ENCODE measurements around the gene PAEP. TPM values are rescaled to one million over a fixed set of nuclear protein-coding genes. Genes with fewer than 3 reads are reported as not detected.

PAEP gene
- total and polyA plus RNA-seq, 4 donors = 0.37 to 3.0 (median 0.98) TPM; not detected in 1

- Histone ChIP-seq H3K9me3 (ENCODE audit: control insufficient read depth in 4 of 4, insufficient read depth in 3 of 4, low read length in 3 of 4) (peaks cover 0 to 3% (median 0%) of the 10 kb centered on the region in 4 donors), H3K4me3 (no peak overlapping the region), H3K36me3 (ENCODE audit: control insufficient read depth in 4 of 4, insufficient read depth in 4 of 4, low read length in 4 of 4) (no peaks in the 10 kb centered on the region), H3K27me3 (ENCODE audit: control insufficient read depth in 3 of 3, insufficient read depth in 3 of 3, low read length in 2 of 3) (no peaks in the 10 kb centered on the region), H3K27ac (ENCODE audit: low read depth in 1 of 2, low read length in 1 of 2) (no peak overlapping the region), H3K9ac (ENCODE audit: insufficient read depth in 1 of 2, low read length in 2 of 2) (no peak overlapping the region), H3K4me1 (ENCODE audit: control insufficient read depth in 5 of 5, insufficient read depth in 5 of 5, low read length in 5 of 5) (no peaks in the 10 kb centered on the region)
- ATAC-seq (ENCODE audit: insufficient read depth, low FRiP score) (no peak), DNase-seq (no peak)
- no peak for TF ChIP-seq CTCF (IDR thresholded peaks at IDR 0.05; ENCODE audit: control extremely low read depth, extremely low read depth)
- 87 to 88% methylated on average over 11 of the region's 11 CpGs for WGBS, 2 donors
Measured at GRCh38 chr9:135580664-135581380, 19.3 kb downstream of the PAEP start.

- no peak overlapping the region for H3K4me3 ChIP-seq
- ATAC-seq (ENCODE audit: insufficient read depth, low FRiP score) (no peak), DNase-seq (no peak)
- no peaks in the 10 kb centered on the region for H3K27me3 ChIP-seq (ENCODE audit: control insufficient read depth in 3 of 3, insufficient read depth in 3 of 3, low read length in 2 of 3)
- H3K9ac ChIP-seq (ENCODE audit: insufficient read depth in 1 of 2, low read length in 2 of 2) = no peak overlapping the region
- no peaks in the 10 kb centered on the region for H3K4me1 ChIP-seq (ENCODE audit: control insufficient read depth in 5 of 5, insufficient read depth in 5 of 5, low read length in 5 of 5)
- WGBS, 2 donors = 90 to 91% methylated on average over 18 of the region's 18 CpGs
- H3K36me3 ChIP-seq (ENCODE audit: control insufficient read depth in 4 of 4, insufficient read depth in 4 of 4, low read length in 4 of 4) = no peaks in the 10 kb centered on the region
- H3K27ac ChIP-seq (ENCODE audit: low read depth in 1 of 2, low read length in 1 of 2) = no peak overlapping the region
- no peaks in the 10 kb centered on the region for H3K9me3 ChIP-seq (ENCODE audit: control insufficient read depth in 4 of 4, insufficient read depth in 3 of 4, low read length in 3 of 4)
- no peak for TF ChIP-seq CTCF (IDR thresholded peaks at IDR 0.05; ENCODE audit: control extremely low read depth, extremely low read depth)
Measured at GRCh38 chr9:135581636-135582426, 20.3 kb downstream of the PAEP start.

GRCh38 chr9:135582541-135582940 is 21.0 kb downstream of the PAEP start:
- Histone ChIP-seq H3K27me3 (ENCODE audit: control insufficient read depth in 3 of 3, insufficient read depth in 3 of 3, low read length in 2 of 3) (no peaks in the 10 kb centered on the region), H3K27ac (ENCODE audit: low read depth in 1 of 2, low read length in 1 of 2) (no peak overlapping the region), H3K9ac (ENCODE audit: insufficient read depth in 1 of 2, low read length in 2 of 2) (no peak overlapping the region), H3K4me3 (no peak overlapping the region), H3K9me3 (ENCODE audit: control insufficient read depth in 4 of 4, insufficient read depth in 3 of 4, low read length in 3 of 4) (no peaks in the 10 kb centered on the region), H3K4me1 (ENCODE audit: control insufficient read depth in 5 of 5, insufficient read depth in 5 of 5, low read length in 5 of 5) (no peaks in the 10 kb centered on the region), H3K36me3 (ENCODE audit: control insufficient read depth in 4 of 4, insufficient read depth in 4 of 4, low read length in 4 of 4) (no peaks in the 10 kb centered on the region)
- DNase-seq (no peak), ATAC-seq (ENCODE audit: insufficient read depth, low FRiP score) (no peak)
- no peak for TF ChIP-seq CTCF (IDR thresholded peaks at IDR 0.05; ENCODE audit: control extremely low read depth, extremely low read depth)
- WGBS, 2 donors = 87 to 90% methylated on average over 14 of the region's 14 CpGs
